Neural crest cell (in vitro differentiated cells): ENCODE results near the gene CRACDL. TPM values are rescaled to one million over a fixed set of nuclear protein-coding genes. Genes with fewer than 3 reads are reported as not detected.

Source experiments
- DNase-seq: peaks from one replicate; pipeline ENCODE4 v3.0.0; 2021; ENCODE audit warnings: low read depth, mixed read lengths, low spot score
- H3K27ac Mint-ChIP-seq: one replicate; pipeline ENCODE4 v1.8.0; 2021; ENCODE audit warnings: mild to moderate bottlenecking, mixed read lengths; ENCODE audit not compliant: unreplicated experiment
- H3K27me3 Mint-ChIP-seq: 2 replicates; pipeline ENCODE4 v1.8.0; 2021; ENCODE audit warnings: low read depth, mild to moderate bottlenecking, mixed read lengths
- H3K36me3 Mint-ChIP-seq: 2 replicates; pipeline ENCODE4 v1.8.0; 2021; ENCODE audit warnings: low read depth, mild to moderate bottlenecking, mixed read lengths
- H3K4me1 Mint-ChIP-seq: 2 replicates; pipeline ENCODE4 v1.8.0; 2021; ENCODE audit warnings: mixed read lengths
- H3K4me3 Mint-ChIP-seq: one replicate; pipeline ENCODE4 v1.8.0; 2021; ENCODE audit warnings: mild to moderate bottlenecking, mixed read lengths
- H3K9me3 Mint-ChIP-seq: 2 replicates; pipeline ENCODE4 v1.8.0; 2021; ENCODE audit warnings: mixed read lengths
- CTCF ChIP-seq: fragments of 200-600 bp; sonication (generic); conservative IDR thresholded peaks from 2 replicates; pipeline ENCODE4 v1.5.0; 2021; ENCODE audit warnings: antibody characterized with exemption, mild to moderate bottlenecking
- total RNA-seq: library from RNA; stranded (reverse); gene quantifications from 2 replicates; pipeline ENCODE4 v1.2.1, GENCODE V29; 2021

CRACDL gene
- total RNA-seq, 1 donor from 2014 or later = 0.37 TPM

GRCh38 chr2:98849113-98849512, 86.9 kb downstream of the CRACDL start:
- H3K36me3 Mint-ChIP-seq = no peaks in the 10 kb centered on the region
- H3K27me3 Mint-ChIP-seq = peaks cover 23% of the 10 kb centered on the region
- no peak for DNase-seq
- H3K4me3 Mint-ChIP-seq = no peak overlapping the region
- TF ChIP-seq CTCF = no peak
- no peaks in the 10 kb centered on the region for H3K9me3 Mint-ChIP-seq
- H3K4me1 Mint-ChIP-seq = no peaks in the 10 kb centered on the region
- no peak overlapping the region for H3K27ac Mint-ChIP-seq

GRCh38 chr2:98847853-98848252, 88.2 kb downstream of the CRACDL start:
- Mint-ChIP-seq H3K4me3 (no peak overlapping the region), H3K27ac (no peak overlapping the region), H3K27me3 (peaks cover 18% of the 10 kb centered on the region), H3K36me3 (no peaks in the 10 kb centered on the region), H3K9me3 (no peaks in the 10 kb centered on the region), H3K4me1 (no peaks in the 10 kb centered on the region)
- no peak for TF ChIP-seq CTCF
- no peak for DNase-seq

- Mint-ChIP-seq H3K4me3 (no peak overlapping the region), H3K36me3 (no peaks in the 10 kb centered on the region), H3K9me3 (no peaks in the 10 kb centered on the region), H3K27ac (no peak overlapping the region), H3K4me1 (no peaks in the 10 kb centered on the region), H3K27me3 (peaks cover 11% of the 10 kb centered on the region)
- TF ChIP-seq CTCF = no peak
- no peak for DNase-seq
Measured at GRCh38 chr2:98846041-98846440, 90.0 kb downstream of the CRACDL start.

GRCh38 chr2:98842136-98842535, 93.9 kb downstream of the CRACDL start:
- peaks cover 22% of the 10 kb centered on the region for H3K27me3 Mint-ChIP-seq
- no peaks in the 10 kb centered on the region for H3K36me3 Mint-ChIP-seq
- peaks cover 2% of the 10 kb centered on the region for H3K4me1 Mint-ChIP-seq
- no peak overlapping the region for H3K27ac Mint-ChIP-seq
- H3K9me3 Mint-ChIP-seq = no peaks in the 10 kb centered on the region
- no peak for DNase-seq
- H3K4me3 Mint-ChIP-seq = no peak overlapping the region
- no peak for TF ChIP-seq CTCF

- Mint-ChIP-seq H3K4me1 (peaks cover 5% of the 10 kb centered on the region), H3K9me3 (no peaks in the 10 kb centered on the region), H3K4me3 (no peak overlapping the region), H3K27ac (no peak overlapping the region), H3K36me3 (no peaks in the 10 kb centered on the region), H3K27me3 (peaks cover 22% of the 10 kb centered on the region)
- no peak for TF ChIP-seq CTCF
- no peak for DNase-seq
Measured at GRCh38 chr2:98839292-98839691, 96.7 kb downstream of the CRACDL start.
